KBM-7 (cell line): Measurements from ENCODE around the gene HSPB2.

Source experiments
- DNase-seq: peaks from one replicate; pipeline ENCODE4 v3.0.0-alpha.2; 2015
- in situ Hi-C: fragments of 300-500 bp; cut with MboI; formaldehyde crosslinking; loops from 2 replicates; pipeline ENCODE4 v1.14.3; 2020; ENCODE audit warnings: low sequenced_read_pairs, low pct_unique_long_range_greater_than_20kb, mixed read lengths

Gene HSPB2

GRCh38 chr11:111961389-111962300 lies 49.1 kb downstream of the HSPB2 start:
- no peak for DNase-seq
- in situ Hi-C loops = no loop called here
